IPS-18c (cell line): ENCODE data around the gene NOP16.
"Not testable (repeated sequence)": the region's sequence is repeated elsewhere in the genome, so short reads cannot be mapped to it uniquely, and the experiment has no call there.

Source experiments
- H3K4me3 ChIP-seq: 2 replicates; pipeline ENCODE4 v1.7.0; 2013; ENCODE audit warnings: low read depth, mild to moderate bottlenecking, low read length, moderate library complexity; ENCODE audit not compliant: insufficient read depth
- H3K9me3 ChIP-seq: one replicate; pipeline ENCODE4 v1.6.1; 2013; ENCODE audit warnings: mild to moderate bottlenecking, low read length, moderate library complexity; ENCODE audit not compliant: control insufficient read depth, insufficient read depth

The NOP16 gene

GRCh38 chr5:176413709-176414191 is 25.4 kb upstream of the NOP16 start:
- Histone ChIP-seq H3K9me3 (peaks cover 5% of the 10 kb centered on the region), H3K4me3 (no peak overlapping the region)

- Histone ChIP-seq H3K4me3 (no peak overlapping the region), H3K9me3 (peaks cover 5% of the 10 kb centered on the region)
Observed at GRCh38 chr5:176413255-176413565, 24.8 kb upstream of the NOP16 start.

- Histone ChIP-seq H3K4me3 (no peak overlapping the region), H3K9me3 (peaks cover 5% of the 10 kb centered on the region)
Observed at GRCh38 chr5:176412517-176413254, 24.3 kb upstream of the NOP16 start.

GRCh38 chr5:176410486-176411180 is 22.2 kb upstream of the NOP16 start:
- Histone ChIP-seq H3K4me3 (no peak overlapping the region), H3K9me3 (peaks cover 1% of the 10 kb centered on the region)

GRCh38 chr5:176409765-176410164 is 21.4 kb upstream of the NOP16 start:
- Histone ChIP-seq H3K4me3 (no peak overlapping the region), H3K9me3 (no peaks in the 10 kb centered on the region)

GRCh38 chr5:176408590-176408989 is 20.2 kb upstream of the NOP16 start:
- Histone ChIP-seq H3K9me3 (no peaks in the 10 kb centered on the region), H3K4me3 (no peak overlapping the region)

GRCh38 chr5:176408252-176408573 is 19.8 kb upstream of the NOP16 start:
- not testable (repeated sequence) for H3K4me3 ChIP-seq, H3K9me3 ChIP-seq

- no peaks in the 10 kb centered on the region for H3K9me3 ChIP-seq
- H3K4me3 ChIP-seq, result no peak overlapping the region
Observed at GRCh38 chr5:176407456-176408251, 19.3 kb upstream of the NOP16 start.

GRCh38 chr5:176406436-176407052 is 18.1 kb upstream of the NOP16 start:
- Histone ChIP-seq H3K9me3 (no peaks in the 10 kb centered on the region), H3K4me3 (no peak overlapping the region)

- Histone ChIP-seq H3K9me3 (no peaks in the 10 kb centered on the region), H3K4me3 (no peak overlapping the region)
Observed at GRCh38 chr5:176405656-176406435, 17.4 kb upstream of the NOP16 start.

GRCh38 chr5:176401281-176402205 is 13.1 kb upstream of the NOP16 start:
- H3K4me3 ChIP-seq, result no peak overlapping the region
- H3K9me3 ChIP-seq, result no peaks in the 10 kb centered on the region

GRCh38 chr5:176400382-176401156 is 12.2 kb upstream of the NOP16 start:
- Histone ChIP-seq H3K9me3 (no peaks in the 10 kb centered on the region), H3K4me3 (no peak overlapping the region)

GRCh38 chr5:176397736-176398420 is 9.5 kb upstream of the NOP16 start:
- no peaks in the 10 kb centered on the region for H3K9me3 ChIP-seq
- H3K4me3 ChIP-seq, result no peak overlapping the region

- no peaks in the 10 kb centered on the region for H3K9me3 ChIP-seq
- H3K4me3 ChIP-seq, result no peak overlapping the region
Observed at GRCh38 chr5:176396330-176396729, 7.9 kb upstream of the NOP16 start.
